Glutamatergic neuron (in vitro differentiated cells): Measurements from ENCODE around the gene HOXD13. TPM values are rescaled to one million over a fixed set of nuclear protein-coding genes. Genes with fewer than 3 reads are reported as not detected.

Experiments
- DNase-seq: peaks from one replicate; pipeline ENCODE4 v3.0.0; 2022
- H3K27ac Mint-ChIP-seq: one replicate; pipeline ENCODE4 v1.8.0; 2020; ENCODE audit warnings: mild to moderate bottlenecking, mixed read lengths, inconsistent platforms; ENCODE audit not compliant: unreplicated experiment
- H3K27me3 Mint-ChIP-seq: one replicate; pipeline ENCODE4 v1.8.0; 2020; ENCODE audit warnings: mild to moderate bottlenecking, moderate library complexity, mixed read lengths, inconsistent platforms; ENCODE audit not compliant: unreplicated experiment
- H3K36me3 Mint-ChIP-seq: one replicate; pipeline ENCODE4 v1.8.0; 2020; ENCODE audit warnings: mild to moderate bottlenecking, mixed read lengths, inconsistent platforms; ENCODE audit not compliant: unreplicated experiment
- H3K4me1 Mint-ChIP-seq: one replicate; pipeline ENCODE4 v1.8.0; 2020; ENCODE audit warnings: mild to moderate bottlenecking, low read depth, mixed read lengths, inconsistent platforms; ENCODE audit not compliant: unreplicated experiment
- H3K4me3 Mint-ChIP-seq: one replicate; pipeline ENCODE4 v1.8.0; 2020; ENCODE audit warnings: mild to moderate bottlenecking, mixed read lengths, inconsistent platforms; ENCODE audit not compliant: unreplicated experiment
- H3K9me3 Mint-ChIP-seq: one replicate; pipeline ENCODE4 v1.8.0; 2020; ENCODE audit warnings: mild to moderate bottlenecking, moderate library complexity, mixed read lengths, inconsistent platforms; ENCODE audit not compliant: unreplicated experiment
- total RNA-seq: library from RNA; stranded (reverse); fragmentation: NEBNext Ultra II Directional; extraction: Animal tissue kit (Norgen Biotek cat#: 25700); gene quantifications from one replicate; pipeline ENCODE4 v1.2.1, GENCODE V29; 2021; ENCODE audit not compliant: unreplicated experiment
- TF ChIP-seq, protein P1 (sequence below): fragments of 200-600 bp; sonication (generic); IDR thresholded peaks from one replicate; pipeline ENCODE4 v1.5.0; 2021; ENCODE audit not compliant: partially characterized antibody, unreplicated experiment

HOXD13 gene
- total RNA-seq, 1 donor from 2014 or later, result 0.17 TPM

DNA sequence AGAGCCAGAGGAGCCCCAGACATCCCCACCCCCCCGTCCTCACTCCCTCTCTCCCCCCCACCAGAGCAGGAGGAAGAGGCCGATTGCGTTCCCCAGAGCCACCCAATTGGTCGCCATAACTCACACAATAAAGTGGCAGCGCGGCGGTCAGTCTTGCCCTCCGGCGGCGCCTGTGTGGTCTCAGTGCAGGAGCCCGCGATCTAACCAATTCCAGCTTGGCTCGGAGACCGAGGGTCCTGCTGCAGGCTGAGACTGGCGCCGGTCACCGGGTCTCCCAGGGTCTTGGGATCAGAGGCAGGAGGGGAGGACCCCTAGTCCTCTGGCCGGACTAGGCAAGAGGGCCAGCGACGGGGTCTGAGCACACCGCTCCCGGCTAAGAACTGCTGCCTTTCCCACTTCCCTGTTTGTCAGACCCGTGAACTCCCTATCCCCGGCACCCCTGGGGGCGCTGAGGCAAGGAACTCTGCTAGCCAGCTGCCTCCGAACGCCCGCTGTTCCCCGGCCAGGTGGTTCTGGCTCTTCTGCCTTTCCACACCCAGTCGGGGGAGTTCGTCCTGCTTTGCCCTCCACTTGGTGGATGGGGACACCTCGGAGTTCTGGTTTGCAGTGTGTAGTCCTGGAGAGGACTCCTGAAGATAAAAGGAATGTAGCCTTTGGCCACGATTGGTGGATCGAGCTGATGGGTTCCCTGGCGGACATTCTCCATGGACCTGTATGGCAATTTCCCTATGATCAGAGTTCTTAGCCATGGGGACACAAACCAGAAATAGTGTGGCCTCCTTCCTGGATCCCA, 6.0 kb downstream of the HOXD13 start:
- Mint-ChIP-seq H3K27ac (no peak overlapping the region), H3K9me3 (peaks cover 17% of the 10 kb centered on the region), H3K4me3 (peak overlapping the region; percentile 82), H3K36me3 (peaks cover 4% of the 10 kb centered on the region), H3K27me3 (peaks cover 52% of the 10 kb centered on the region), H3K4me1 (peaks cover 14% of the 10 kb centered on the region)
- TF ChIP-seq, protein P1, sequence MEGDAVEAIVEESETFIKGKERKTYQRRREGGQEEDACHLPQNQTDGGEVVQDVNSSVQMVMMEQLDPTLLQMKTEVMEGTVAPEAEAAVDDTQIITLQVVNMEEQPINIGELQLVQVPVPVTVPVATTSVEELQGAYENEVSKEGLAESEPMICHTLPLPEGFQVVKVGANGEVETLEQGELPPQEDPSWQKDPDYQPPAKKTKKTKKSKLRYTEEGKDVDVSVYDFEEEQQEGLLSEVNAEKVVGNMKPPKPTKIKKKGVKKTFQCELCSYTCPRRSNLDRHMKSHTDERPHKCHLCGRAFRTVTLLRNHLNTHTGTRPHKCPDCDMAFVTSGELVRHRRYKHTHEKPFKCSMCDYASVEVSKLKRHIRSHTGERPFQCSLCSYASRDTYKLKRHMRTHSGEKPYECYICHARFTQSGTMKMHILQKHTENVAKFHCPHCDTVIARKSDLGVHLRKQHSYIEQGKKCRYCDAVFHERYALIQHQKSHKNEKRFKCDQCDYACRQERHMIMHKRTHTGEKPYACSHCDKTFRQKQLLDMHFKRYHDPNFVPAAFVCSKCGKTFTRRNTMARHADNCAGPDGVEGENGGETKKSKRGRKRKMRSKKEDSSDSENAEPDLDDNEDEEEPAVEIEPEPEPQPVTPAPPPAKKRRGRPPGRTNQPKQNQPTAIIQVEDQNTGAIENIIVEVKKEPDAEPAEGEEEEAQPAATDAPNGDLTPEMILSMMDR, result no peak
- DNase-seq, result no peak

GRCh38 chr2:176099159-176099727, 6.7 kb downstream of the HOXD13 start:
- no peaks in the 10 kb centered on the region for H3K36me3 Mint-ChIP-seq
- H3K9me3 Mint-ChIP-seq, result peaks cover 13% of the 10 kb centered on the region
- TF ChIP-seq, protein P1, result no peak
- H3K27ac Mint-ChIP-seq, result no peak overlapping the region
- peaks cover 14% of the 10 kb centered on the region for H3K4me1 Mint-ChIP-seq
- peak overlapping the region; percentile 49 for H3K4me3 Mint-ChIP-seq
- peaks cover 49% of the 10 kb centered on the region for H3K27me3 Mint-ChIP-seq
- DNase-seq, result no peak

- Mint-ChIP-seq H3K4me3 (peak within 1 kb of the TSS; percentile 49), H3K36me3 (no peaks in the 10 kb centered on the region), H3K27me3 (peaks cover 49% of the 10 kb centered on the region), H3K4me1 (peaks cover 14% of the 10 kb centered on the region), H3K27ac (no peak within 1 kb of the TSS), H3K9me3 (peaks cover 11% of the 10 kb centered on the region)
- no peak for DNase-seq
- TF ChIP-seq, protein P1, result no peak
Observed at GRCh38 chr2:176099728-176100546, 7.4 kb downstream of the HOXD13 start, which contains the start of gene HOXD12. Gene HOXD12, plus strand, starts transcription at chr2:176099795. Its CDS starts 7 bp downstream, at chr2:176099802.

DNA sequence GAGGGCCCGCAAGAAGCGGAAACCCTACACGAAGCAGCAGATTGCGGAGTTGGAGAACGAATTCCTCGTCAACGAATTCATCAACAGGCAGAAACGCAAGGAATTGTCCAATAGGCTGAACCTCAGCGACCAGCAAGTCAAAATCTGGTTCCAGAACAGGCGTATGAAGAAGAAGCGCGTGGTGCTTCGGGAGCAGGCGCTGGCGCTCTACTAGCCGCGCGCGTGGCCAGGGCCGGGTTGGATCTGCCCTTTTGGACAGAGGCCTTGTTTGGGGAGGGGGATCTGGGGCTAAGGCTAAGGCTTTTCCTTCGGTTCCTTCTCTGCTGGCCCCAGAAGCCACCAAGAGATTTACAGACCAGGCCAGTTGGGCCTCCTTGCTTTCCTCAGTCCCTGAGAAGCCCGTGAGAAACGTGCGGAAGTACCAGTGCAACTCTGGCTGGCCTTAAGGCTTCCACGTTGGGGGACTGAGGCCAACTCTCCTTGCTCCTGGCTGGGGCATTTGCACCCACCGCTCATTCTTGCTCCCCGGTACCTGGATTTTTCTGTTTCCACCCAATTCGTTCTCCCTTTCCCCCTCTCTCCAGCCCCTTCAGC, 8.1 kb downstream of the HOXD13 start:
- H3K4me1 Mint-ChIP-seq, result peaks cover 14% of the 10 kb centered on the region
- peaks cover 56% of the 10 kb centered on the region for H3K27me3 Mint-ChIP-seq
- no peak overlapping the region for H3K4me3 Mint-ChIP-seq
- H3K27ac Mint-ChIP-seq, result no peak overlapping the region
- TF ChIP-seq, protein P1, result no peak
- no peaks in the 10 kb centered on the region for H3K36me3 Mint-ChIP-seq
- no peak for DNase-seq
- H3K9me3 Mint-ChIP-seq, result peaks cover 11% of the 10 kb centered on the region
